ENCODE results near the gene DST. TPM values are rescaled to one million over a fixed set of nuclear protein-coding genes. Genes with fewer than 3 reads are reported as not detected.

Gene DST
- total RNA-seq, 4 donors from 2014 or later, result 410 to 588 (median 521) TPM

GRCh38 chr6:56420296-56420695, 222.4 kb downstream of the DST start:
- Histone ChIP-seq H3K4me3 (no peak overlapping the region), H3K4me1 (peaks cover 0 to 28% (median 20%) of the 10 kb centered on the region in 4 donors), H3K27ac (replicated peaks in 1 of 4) (no peak overlapping the region), H3K36me3 (no peaks in the 10 kb centered on the region), H3K9me3 (no peaks in the 10 kb centered on the region), H3K27me3 (no peaks in the 10 kb centered on the region)
- intact Hi-C loops (cut with DNase I), result no loop called here
- no peak for DNase-seq (ENCODE audit: extremely low spot score)
- TF ChIP-seq POLR2A (IDR thresholded peaks at IDR 0.05; ENCODE audit: low read depth) (no peak), CTCF (IDR thresholded peaks at IDR 0.05) (no peak), EP300 (IDR thresholded peaks at IDR 0.05) (no peak), POLR2AphosphoS5 (IDR thresholded peaks at IDR 0.05) (no peak)
- 47% methylated on average over 3 of the region's 3 CpGs for WGBS

DNA sequence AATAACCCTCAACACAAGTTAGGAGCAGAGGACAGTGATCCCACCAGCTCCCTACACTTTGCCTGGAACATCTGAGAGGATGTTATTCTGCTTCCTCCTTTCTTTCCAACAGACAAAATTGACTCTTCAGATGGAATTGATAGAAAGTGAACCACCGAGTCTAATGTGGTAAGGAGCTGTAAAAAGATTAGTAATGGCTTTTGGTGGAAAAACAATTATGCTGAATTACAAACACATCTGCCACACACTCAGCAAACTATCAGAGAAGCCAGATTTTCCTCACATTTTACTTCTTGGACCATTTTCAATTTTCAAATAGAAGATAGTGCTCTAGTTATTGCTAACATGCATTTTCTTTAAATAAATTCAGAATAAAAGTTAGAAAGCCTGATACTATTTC, 223.5 kb downstream of the DST start:
- TF ChIP-seq POLR2A (IDR thresholded peaks at IDR 0.05; ENCODE audit: low read depth) (no peak), CTCF (IDR thresholded peaks at IDR 0.05) (no peak), EP300 (IDR thresholded peaks at IDR 0.05) (no peak), POLR2AphosphoS5 (IDR thresholded peaks at IDR 0.05) (no peak)
- DNase-seq (ENCODE audit: extremely low spot score), result no peak
- Histone ChIP-seq H3K4me3 (no peak overlapping the region), H3K4me1 (peaks cover 0 to 20% (median 15%) of the 10 kb centered on the region in 4 donors), H3K9me3 (no peaks in the 10 kb centered on the region), H3K27ac (replicated peaks in 1 of 4) (no peak overlapping the region), H3K36me3 (no peaks in the 10 kb centered on the region), H3K27me3 (no peaks in the 10 kb centered on the region)
- intact Hi-C loops (cut with DNase I), result no loop called here
- WGBS, result 56% methylated on average over 1 of the region's 1 CpG

DNA sequence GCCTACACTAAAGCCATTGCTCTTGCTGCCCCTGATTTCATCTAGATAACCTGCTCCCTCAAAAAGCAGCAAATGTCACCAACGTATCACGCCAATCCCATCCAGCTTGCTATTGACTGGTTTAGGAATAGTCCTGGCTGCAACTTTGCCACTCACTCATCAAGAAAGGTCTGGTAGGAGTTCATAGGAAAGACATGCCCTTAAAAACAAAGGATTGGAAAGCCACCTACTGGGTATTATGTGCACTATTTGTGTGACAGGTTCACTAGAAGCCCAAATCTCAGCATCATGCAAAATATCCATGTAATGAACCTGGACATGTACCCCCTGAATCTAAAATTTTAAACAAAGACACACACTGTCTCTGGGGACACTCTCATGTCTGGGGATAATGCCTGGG, 224.9 kb downstream of the DST start:
- Histone ChIP-seq H3K27me3 (no peaks in the 10 kb centered on the region), H3K4me1 (peaks cover 0 to 14% (median 8%) of the 10 kb centered on the region in 4 donors), H3K36me3 (no peaks in the 10 kb centered on the region), H3K9me3 (no peaks in the 10 kb centered on the region), H3K27ac (replicated peaks in 1 of 4) (no peak overlapping the region), H3K4me3 (no peak overlapping the region)
- DNase-seq (ENCODE audit: extremely low spot score), result no peak
- intact Hi-C loops (cut with DNase I), result no loop called here
- 91% methylated on average over 2 of the region's 2 CpGs for WGBS
- TF ChIP-seq EP300 (IDR thresholded peaks at IDR 0.05) (no peak), CTCF (IDR thresholded peaks at IDR 0.05) (no peak), POLR2AphosphoS5 (IDR thresholded peaks at IDR 0.05) (no peak), POLR2A (IDR thresholded peaks at IDR 0.05; ENCODE audit: low read depth) (no peak)

DNA sequence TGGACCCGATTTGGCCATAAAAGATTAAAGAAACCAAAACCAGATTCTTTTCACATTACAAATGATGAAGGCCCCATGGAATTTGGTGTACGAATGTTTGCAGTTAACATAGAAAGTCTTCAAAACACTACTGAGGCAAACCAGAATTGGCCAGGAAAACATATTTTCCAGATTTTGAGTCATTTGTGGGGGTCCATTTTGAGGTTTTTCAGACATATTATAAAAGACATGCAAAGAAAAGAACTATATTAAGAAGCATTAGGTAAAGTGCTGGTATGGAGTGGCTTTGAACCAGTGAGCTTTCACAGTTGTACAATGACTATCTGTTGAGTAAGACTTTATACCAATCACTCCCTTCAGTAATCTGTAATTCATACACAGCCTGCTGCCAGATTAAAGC, 226.4 kb downstream of the DST start:
- WGBS, result 83% methylated on average over 2 of the region's 2 CpGs
- Histone ChIP-seq H3K27ac (replicated peaks in 1 of 4) (no peak overlapping the region), H3K4me3 (no peak overlapping the region), H3K27me3 (no peaks in the 10 kb centered on the region), H3K4me1 (peaks cover 0 to 14% (median 8%) of the 10 kb centered on the region in 4 donors), H3K36me3 (no peaks in the 10 kb centered on the region), H3K9me3 (no peaks in the 10 kb centered on the region)
- intact Hi-C loops (cut with DNase I), result no loop called here
- TF ChIP-seq POLR2A (IDR thresholded peaks at IDR 0.05; ENCODE audit: low read depth) (no peak), POLR2AphosphoS5 (IDR thresholded peaks at IDR 0.05) (no peak), EP300 (IDR thresholded peaks at IDR 0.05) (no peak), CTCF (IDR thresholded peaks at IDR 0.05) (no peak)
- DNase-seq (ENCODE audit: extremely low spot score), result no peak

DNA sequence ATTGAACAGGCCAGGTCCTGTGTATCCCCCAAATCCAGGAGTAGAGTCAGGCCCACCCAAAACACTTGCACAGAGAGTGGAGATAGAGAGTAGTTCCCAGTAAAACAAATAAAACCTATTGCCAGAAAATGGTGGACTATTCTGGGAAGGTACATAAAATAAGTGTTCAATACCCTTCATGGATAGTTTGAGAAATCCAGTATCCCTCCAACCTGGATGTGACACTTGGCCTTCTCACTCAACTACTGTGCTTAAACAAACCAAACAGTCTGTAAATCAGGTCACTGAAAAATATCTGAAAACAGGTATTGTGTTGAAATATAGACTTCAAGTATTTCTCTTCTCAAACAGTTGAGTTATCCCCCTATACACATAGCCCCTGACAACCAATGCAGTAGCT, 233.7 kb downstream of the DST start:
- intact Hi-C loops (cut with DNase I), result no loop called here
- Histone ChIP-seq H3K9me3 (no peaks in the 10 kb centered on the region), H3K36me3 (no peaks in the 10 kb centered on the region), H3K4me1 (peaks cover 2 to 7% (median 4%) of the 10 kb centered on the region in 4 donors), H3K27me3 (no peaks in the 10 kb centered on the region), H3K4me3 (no peak overlapping the region), H3K27ac (replicated peaks in 1 of 4) (no peak overlapping the region)
- no peak for TF ChIP-seq POLR2A (IDR thresholded peaks at IDR 0.05; ENCODE audit: low read depth)
- no peak for TF ChIP-seq CTCF (IDR thresholded peaks at IDR 0.05)
- no peak for TF ChIP-seq POLR2AphosphoS5 (IDR thresholded peaks at IDR 0.05)
- TF ChIP-seq EP300 (IDR thresholded peaks at IDR 0.05), result no peak
- DNase-seq (ENCODE audit: extremely low spot score), result no peak

Data from esophagus muscularis mucosa (tissue), 4 donors.